ENCODE results near the gene KCNK17.

KCNK17 gene

DNA sequence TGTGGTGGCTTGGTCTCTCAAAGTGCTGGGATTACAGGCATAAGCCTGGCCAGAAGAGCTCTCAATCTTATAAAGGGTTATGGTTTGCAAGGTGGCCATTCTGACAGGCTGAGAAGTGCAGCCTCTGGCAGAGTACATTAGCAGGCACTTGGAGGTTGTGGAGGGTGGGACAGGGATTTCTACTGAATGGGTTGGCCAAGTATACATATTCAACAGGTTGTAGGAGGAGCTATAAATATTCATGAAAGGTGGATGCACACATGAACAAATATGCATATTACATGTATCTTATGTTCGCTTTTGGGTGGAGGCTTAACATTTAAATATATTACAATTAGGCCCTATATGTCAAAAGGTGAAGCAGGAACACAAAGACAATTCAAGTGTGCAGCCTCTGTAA is 64.9 kb downstream of the KCNK17 start:
- Histone ChIP-seq H3K9ac (ENCODE audit: low read length in 2 of 2) (no peak overlapping the region), H3K9me3 (ENCODE audit: control insufficient read depth in 2 of 2, low read length in 2 of 2) (no peaks in the 10 kb centered on the region), H3K4me1 (ENCODE audit: control insufficient read depth, insufficient read depth, low read length) (no peaks in the 10 kb centered on the region), H3K27ac (ENCODE audit: low read length) (no peak overlapping the region), H3K27me3 (ENCODE audit: control insufficient read depth in 1 of 2, insufficient read depth in 2 of 2, low read length in 2 of 2) (peaks cover 0 to 3% of the 10 kb centered on the region in 2 donors), H3K36me3 (ENCODE audit: control insufficient read depth in 2 of 2, insufficient read depth in 2 of 2, low read length in 2 of 2) (no peaks in the 10 kb centered on the region), H3K4me3 (ENCODE audit: low read length in 2 of 2) (no peak overlapping the region)

Measured in stomach smooth muscle (tissue), 2 donors.